GM12878 (cell line): ENCODE data around the gene TTLL6. TPM values are rescaled to one million over a fixed set of nuclear protein-coding genes. Genes with fewer than 3 reads are reported as not detected.

Source experiments
- ATAC-seq: fragments of 200-7000 bp; cut with Tn5 transposase; 3 replicates; pipeline ENCODE4 v1.9.1; 2020; ENCODE audit warnings: mild to moderate bottlenecking, moderate library complexity
- BruUV-seq: library from RNA; stranded (reverse); fragments of 400-500 nt; replicated peaks from 2 replicates; lab custom pipeline; 2021; lab: Mats Ljungman, UMichigan
- CTCF ChIA-PET: fragments of 300-600 bp; sonication (Branson Sonifier 250); formaldehyde crosslinking; extraction: SDS; loops from one replicate; lab custom pipeline; 2021; ENCODE audit warnings: inconsistent platforms; lab: Yijun Ruan, JAX
- POLR2A ChIA-PET: fragments of 350-600 bp; formaldehyde crosslinking; extraction: SDS; loops from one replicate; lab custom pipeline; 2021; ENCODE audit warnings: inconsistent platforms; lab: Charles Lee
- RAD21 ChIA-PET: fragments of 300-600 bp; sonication (Branson Sonifier 250); formaldehyde crosslinking; loops from one replicate; lab custom pipeline; 2023; ENCODE audit warnings: antibody characterized with exemption; ENCODE audit not compliant: unreplicated experiment; lab: Charles Lee
- SMC1A ChIA-PET: fragments of 300-600 bp; sonication (Branson Sonifier 250); formaldehyde crosslinking; loops from one replicate; lab custom pipeline; 2023; ENCODE audit not compliant: unreplicated experiment, uncharacterized antibody; lab: Charles Lee
- DNase-seq: peaks from one replicate; pipeline ENCODE4 v3.0.0-alpha.2; 2011; ENCODE audit warnings: low read depth, low spot score
- FAIRE-seq: peaks from 3 replicates; lab custom pipeline; 2011; peaks lifted over from hg19 to GRCh38; lab: Jason Lieb, UNC
- H2AFZ ChIP-seq: 2 replicates; pipeline ENCODE4 v1.6.0; 2011; ENCODE audit warnings: low read depth, low read length, control low read depth; ENCODE audit not compliant: control insufficient read depth
- H3K27ac ChIP-seq: 2 replicates; pipeline ENCODE4 v1.5.1; 2011; ENCODE audit warnings: control low read depth; ENCODE audit not compliant: control insufficient read depth, insufficient read depth
- H3K27me3 ChIP-seq, 2 experiments: replicated peaks in 1 of 2; 2 replicates each; pipeline versions ENCODE4 v1.6.0 to v1.6.1; 2011; ENCODE audit warnings: low read length in 1 of 2; ENCODE audit not compliant: control insufficient read depth in 2 of 2, insufficient read depth in 2 of 2
- H3K36me3 ChIP-seq, 2 experiments: 2 replicates each; pipeline ENCODE4 v1.5.1; 2011; ENCODE audit warnings: low read length in 1 of 2; ENCODE audit not compliant: control insufficient read depth in 2 of 2, insufficient read depth in 2 of 2
- H3K4me1 ChIP-seq: 2 replicates; pipeline ENCODE4 v1.6.1; 2011; ENCODE audit warnings: mild to moderate bottlenecking, low read length, moderate library complexity, mixed read lengths; ENCODE audit not compliant: control insufficient read depth, insufficient read depth
- H3K4me2 ChIP-seq: 2 replicates; pipeline ENCODE4 v1.6.0; 2011; ENCODE audit warnings: control low read depth; ENCODE audit not compliant: control insufficient read depth, insufficient read depth
- H3K4me3 ChIP-seq: fragments of 200-600 bp; sonication (generic); 2 replicates; pipeline ENCODE4 v1.5.1; 2016
- H3K79me2 ChIP-seq: 2 replicates; pipeline ENCODE4 v1.6.0; 2011; ENCODE audit warnings: low read length; ENCODE audit not compliant: control insufficient read depth, insufficient read depth
- H3K9ac ChIP-seq: 2 replicates; pipeline ENCODE4 v1.8.0; 2011; ENCODE audit warnings: low read length, control low read depth, mixed read lengths; ENCODE audit not compliant: control insufficient read depth, insufficient read depth
- H3K9me3 ChIP-seq: replicated peaks from 3 replicates; pipeline ENCODE4 v1.5.1; 2011; ENCODE audit warnings: mild to moderate bottlenecking, low read length; ENCODE audit not compliant: control insufficient read depth, insufficient read depth
- H4K20me1 ChIP-seq: 2 replicates; pipeline ENCODE4 v1.6.0; 2011; ENCODE audit not compliant: control insufficient read depth, insufficient read depth
- CBFB ChIP-seq: IDR thresholded peaks from 2 replicates; pipeline ENCODE4 v1.6.1; 2016; ENCODE audit warnings: antibody characterized with exemption, low read depth
- E4F1 ChIP-seq: fragments of 450-650 bp; IDR thresholded peaks from 2 replicates; pipeline ENCODE4 v1.6.1; 2018; ENCODE audit warnings: borderline replicate concordance, mild to moderate bottlenecking; ENCODE audit not compliant: partially characterized antibody
- HDAC2 ChIP-seq: fragments of 200-600 bp; sonication (generic); IDR thresholded peaks from 2 replicates; pipeline ENCODE4 v1.6.1; 2017
- HDGF ChIP-seq: fragments of 450-650 bp; IDR thresholded peaks from 2 replicates; pipeline ENCODE4 v1.6.1; 2016; ENCODE audit warnings: antibody characterized with exemption
- IRF4 ChIP-seq: IDR thresholded peaks from 2 replicates; pipeline ENCODE4 v1.6.1; 2011; ENCODE audit warnings: low read depth, low read length
- MEF2A ChIP-seq: IDR thresholded peaks from 2 replicates; pipeline ENCODE4 v1.6.1; 2011; ENCODE audit warnings: low read depth, mild to moderate bottlenecking, low read length, moderate library complexity; ENCODE audit not compliant: insufficient read depth
- NFXL1 ChIP-seq: fragments of 450-650 bp; IDR thresholded peaks from 2 replicates; pipeline ENCODE4 v1.6.1; 2017; ENCODE audit warnings: antibody characterized with exemption, mild to moderate bottlenecking, borderline replicate concordance
- PAX5 ChIP-seq: IDR thresholded peaks from 2 replicates; pipeline ENCODE4 v1.6.1; 2011; ENCODE audit warnings: low read depth, low read length, borderline replicate concordance
- POU2F2 ChIP-seq: IDR thresholded peaks from 3 replicates; pipeline ENCODE4 v1.6.1; 2011; ENCODE audit warnings: low read depth, mild to moderate bottlenecking, low read length, borderline replicate concordance
- RELA ChIP-seq: fragments of 450-650 bp; IDR thresholded peaks from 2 replicates; pipeline ENCODE4 v1.8.0; 2014; ENCODE audit warnings: borderline replicate concordance; ENCODE audit not compliant: partially characterized antibody
- TCF3 ChIP-seq: IDR thresholded peaks from 2 replicates; pipeline ENCODE4 v1.6.1; 2012; ENCODE audit warnings: low read depth, mild to moderate bottlenecking, low read length, borderline replicate concordance; ENCODE audit not compliant: insufficient read depth
- USF1 ChIP-seq: IDR thresholded peaks from 2 replicates; pipeline ENCODE4 v1.6.1; 2011; ENCODE audit warnings: borderline replicate concordance, low read depth, mild to moderate bottlenecking, moderate library complexity, mixed read lengths, low read length; ENCODE audit not compliant: insufficient read depth; ENCODE audit errors: extremely low read length
- ZBTB11 ChIP-seq: fragments of 450-650 bp; formaldehyde crosslinking; IDR thresholded peaks from 2 replicates; pipeline ENCODE4 v1.5.0; 2022; ENCODE audit warnings: mild to moderate bottlenecking, missing genetic modification characterization
- ZZZ3 ChIP-seq: IDR thresholded peaks from 2 replicates; pipeline ENCODE4 v1.6.1; 2011; ENCODE audit warnings: low read depth; ENCODE audit not compliant: control insufficient read depth, insufficient read length
- WGBS: methylation state at CpG from one replicate; pipeline ENCODE4 v1.1.6; 2016; ENCODE audit warnings: low lambda C conversion rate; ENCODE audit not compliant: insufficient replicate concordance, insufficient coverage; ENCODE audit errors: missing lambda C conversion rate; 5-methylcytosine and 5-hydroxymethylcytosine counted together
- in situ Hi-C: fragments of 300-500 bp; cut with MboI; formaldehyde crosslinking; loops from 9 replicates; pipeline ENCODE4 v1.14.3; 2018; ENCODE audit warnings: mixed read lengths
- intact Hi-C: fragments of 100-400 bp; cut with micrococcal nuclease; formaldehyde crosslinking; loops from one replicate; pipeline ENCODE4 v1.14.2; 2022; ENCODE audit not compliant: unreplicated experiment
- polyA plus RNA-seq, 11 experiments: library from polyadenylated mRNA; depleted of rRNA in 4 of 11; unstranded in 6 of 11; stranded (reverse) in 5 of 11; fragments of >200 nt; fragmentation: Nextera tagmentation in 4 of 11; fragmentation: Illumina TruSeq in 1 of 11; extraction: Ambion mirVana in 4 of 11; extraction: Trizol in 1 of 11; gene quantifications; 1 replicate in 1 of 11; 2 replicates in 10 of 11; pipeline versions ENCODE4 v1.2.1 to v1.2.3, GENCODE V29; 2011 to 2016; ENCODE audit warnings: inconsistent platforms in 2 of 11, missing spikeins in 2 of 11, low read depth in 1 of 11
- total RNA-seq, 4 experiments: library from RNA; depleted of rRNA in 3 of 4; stranded (reverse); fragments of >200 nt in 3 of 4; fragmentation: Illumina TruSeq in 1 of 4; extraction: Trizol in 1 of 4; gene quantifications; 2 replicates each; pipeline versions ENCODE4 v1.2.1 to v1.2.3, GENCODE V29; 2013 to 2021

TTLL6 gene
- total and polyA plus RNA-seq, 10 of the 15 experiments (the other 5 are each of a cell fraction or from before 2014, with no cell fraction given) = 0.06 to 0.36 (median 0.13) TPM; not detected in 4

GRCh38 chr17:48734333-48735061, 82.5 kb downstream of the TTLL6 start:
- Histone ChIP-seq H3K4me3 (no peak overlapping the region), H3K4me1 (no peaks in the 10 kb centered on the region), H2AFZ (no peak overlapping the region), H3K9ac (no peak overlapping the region), H3K9me3 (no peaks in the 10 kb centered on the region), H3K79me2 (no peaks in the 10 kb centered on the region), H3K4me2 (no peak overlapping the region), H4K20me1 (no peaks in the 10 kb centered on the region), H3K27ac (no peak overlapping the region), H3K36me3 (no peaks in the 10 kb centered on the region), H3K27me3 (peaks cover 20 to 43% of the 10 kb centered on the region in 2 experiments)
- intact Hi-C loops = no loop called here
- ChIA-PET RAD21 (no interaction called here), CTCF (interaction anchor here (0.6 to 2.6 kb wide), 4 partner anchors 11 to 692 kb away, joined by 3 to 12 read pairs (median 3); partner anchors contain the start of gene PRAC2), SMC1A (interaction anchor here (1.3 to 1.6 kb wide), 2 partner anchors 11 to 69 kb away, joined by 4 read pairs; no protein-coding TSS in a partner anchor), POLR2A (no interaction called here)
- TF ChIP-seq HDGF (no peak), ZBTB11 (CRISPR knock-in tag) (no peak), HDAC2 (no peak), E4F1 (no peak), ZZZ3 (no peak), IRF4 (no peak), MEF2A (no peak), NFXL1 (no peak), PAX5 (no peak), POU2F2 (no peak), CBFB (no peak), USF1 (no peak), TCF3 (no peak), RELA (no peak)
- ATAC-seq (no peak), FAIRE-seq (no peak), DNase-seq (no peak)
- WGBS = 41% methylated on average over 13 of the region's 14 CpGs
- no TSS peak for BruUV-seq
- in situ Hi-C loops = no loop called here
